Measurements from ENCODE around the gene TOR1A. TPM values are rescaled to one million over a fixed set of nuclear protein-coding genes. Genes with fewer than 3 reads are reported as not detected.

The TOR1A gene
- total RNA-seq, 5 donors from 2014 or later (not counting 1 experiment from before 2014, with no cell fraction given): 16.6 to 39.3 (median 34.1) TPM

GRCh38 chr9:129841071-129841470 is 17.1 kb upstream of the TOR1A start:
- Mint-ChIP-seq H3K27ac (peak overlapping the region; percentile 76 to 86), H3K4me3 (peak overlapping the region in 1 of 3 donors; percentile 97)
- POLR2A ChIA-PET: no interaction called here

DNA sequence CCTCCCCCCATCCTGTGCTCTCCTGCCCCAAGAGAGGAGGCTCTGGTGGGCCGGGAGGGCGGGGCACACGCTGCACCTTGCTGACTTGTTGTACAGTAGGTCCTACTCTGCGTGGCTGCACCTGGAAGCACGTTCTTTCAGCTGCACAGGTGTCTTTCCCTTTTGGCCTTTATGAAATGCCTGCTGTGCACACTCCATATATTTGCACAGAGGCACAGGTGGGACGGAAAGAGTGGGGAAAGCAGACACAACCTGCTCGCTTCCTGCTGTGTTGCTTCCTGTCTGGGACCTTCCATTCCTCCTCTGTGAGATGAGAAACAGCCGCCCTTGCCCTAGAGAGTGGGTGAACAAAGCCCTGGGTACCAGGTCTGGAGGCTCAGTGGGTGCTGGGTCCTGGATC is 16.1 kb upstream of the TOR1A start:
- DNase-seq (peak in 8 of 35 experiments; percentile 9 to 41 (median 14)), ATAC-seq (replicated peaks in 1 of 4) (no peak)
- Histone ChIP-seq H3K9me3 (no peaks in the 10 kb centered on the region), H3K4me1 (ENCODE audit: control insufficient read depth in 1 of 2, extremely low read depth in 1 of 2, insufficient read depth in 2 of 2, low read length in 2 of 2) (peaks cover 41 to 60% of the 10 kb centered on the region in 2 experiments), H3K27me3 (replicated peaks in 1 of 2; ENCODE audit: control insufficient read depth in 2 of 2, extremely low read depth in 1 of 2, insufficient read depth in 2 of 2, low read length in 1 of 2) (no peaks in the 10 kb centered on the region), H3K36me3 (ENCODE audit: control insufficient read depth in 2 of 2, extremely low read depth in 1 of 2, insufficient read depth in 1 of 2, low read length in 1 of 2) (peaks cover 5 to 7% of the 10 kb centered on the region in 2 donors), H3K27ac (ENCODE audit: low read length) (peak overlapping the region; percentile 60), H3K4me3 (ENCODE audit: control insufficient read depth in 1 of 2, extremely low read depth in 1 of 2, low read length in 1 of 2) (no peak overlapping the region)
- H3K27me3 Mint-ChIP-seq: no peaks in the 10 kb centered on the region
- no peaks in the 10 kb centered on the region for H3K9me3 Mint-ChIP-seq
- H3K27ac Mint-ChIP-seq: peak overlapping the region; percentile 84 to 86
- peak overlapping the region; percentile 25 to 97 (median 31) for H3K4me3 Mint-ChIP-seq
- ChIA-PET CTCF (no interaction called here), POLR2A (no interaction called here)
- H3K36me3 Mint-ChIP-seq: peaks cover 5% of the 10 kb centered on the region
- WGBS (ENCODE audit: insufficient coverage): 34% methylated on average over 6 of the region's 8 CpGs
- peaks cover 65 to 70% (median 67%) of the 10 kb centered on the region in 3 donors for H3K4me1 Mint-ChIP-seq

More at GRCh38 chr9:129841071-129841470, 17.1 kb upstream of the TOR1A start:
- Histone ChIP-seq H3K36me3 (ENCODE audit: control insufficient read depth in 2 of 2, extremely low read depth in 1 of 2, insufficient read depth in 1 of 2, low read length in 1 of 2) (peaks cover 5 to 7% of the 10 kb centered on the region in 2 donors), H3K4me3 (ENCODE audit: control insufficient read depth in 1 of 2, extremely low read depth in 1 of 2, low read length in 1 of 2) (no peak overlapping the region), H3K27me3 (replicated peaks in 1 of 2; ENCODE audit: control insufficient read depth in 2 of 2, extremely low read depth in 1 of 2, insufficient read depth in 2 of 2, low read length in 1 of 2) (no peaks in the 10 kb centered on the region), H3K4me1 (ENCODE audit: control insufficient read depth in 1 of 2, extremely low read depth in 1 of 2, insufficient read depth in 2 of 2, low read length in 2 of 2) (peaks cover 45 to 60% of the 10 kb centered on the region in 2 experiments), H3K27ac (ENCODE audit: low read length) (no peak overlapping the region), H3K9me3 (no peaks in the 10 kb centered on the region)
- WGBS (ENCODE audit: insufficient coverage): no CpG with 5 or more reads among the region's 4 CpGs
- no peak for DNase-seq
- peaks cover 70 to 74% (median 72%) of the 10 kb centered on the region in 3 donors for H3K4me1 Mint-ChIP-seq
- H3K27me3 Mint-ChIP-seq: no peaks in the 10 kb centered on the region
- H3K9me3 Mint-ChIP-seq: no peaks in the 10 kb centered on the region
- peaks cover 5% of the 10 kb centered on the region for H3K36me3 Mint-ChIP-seq
- CTCF ChIA-PET: interaction anchor here in 1 of 2 donors (0.5 kb wide), 1 partner anchor 83 kb away, joined by 4 read pairs; no protein-coding TSS in a partner anchor
- no peak for ATAC-seq (replicated peaks in 1 of 4)

DNA sequence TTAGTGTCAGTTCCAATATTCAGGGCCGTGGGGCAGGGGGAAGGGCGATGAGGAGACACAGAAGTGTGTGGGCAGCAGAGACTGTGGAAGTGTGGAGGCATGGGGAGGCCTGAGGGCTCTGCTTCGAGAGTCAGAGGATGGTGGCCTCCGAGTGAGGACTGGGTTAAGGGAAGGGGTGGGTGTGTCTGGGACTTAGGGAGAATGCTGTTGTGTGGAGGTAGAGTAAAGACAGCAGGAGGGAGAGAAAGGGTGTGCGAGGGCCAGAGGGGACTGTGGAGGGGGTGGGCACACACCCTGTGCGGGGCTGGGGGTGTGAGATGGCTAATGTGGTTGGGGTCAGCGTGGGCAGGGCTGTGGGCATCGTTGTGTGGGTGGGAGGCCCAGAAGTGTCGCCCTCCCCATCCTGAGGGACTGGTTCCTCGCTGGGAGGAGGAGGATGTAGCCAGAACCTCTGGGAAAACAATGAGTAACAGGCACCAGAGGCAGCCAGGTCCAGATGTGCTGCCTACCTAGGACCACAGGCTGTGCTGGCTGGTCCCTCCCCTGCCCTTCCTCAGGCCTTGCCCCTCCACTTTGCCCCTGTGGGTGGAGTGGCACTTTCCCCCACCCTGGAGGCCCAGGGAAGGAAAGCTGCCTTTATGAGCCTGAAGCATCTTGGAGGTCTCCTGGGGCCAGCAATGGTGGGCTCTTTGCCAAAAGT is 15.5 kb upstream of the TOR1A start:
- ATAC-seq (replicated peaks in 1 of 4): no peak
- ChIA-PET CTCF (interaction anchor here in 1 of 2 donors (0.8 kb wide), 1 partner anchor 46 kb away, joined by 3 read pairs; no protein-coding TSS in a partner anchor), POLR2A (no interaction called here)
- H3K27me3 ChIP-seq (replicated peaks in 1 of 2; ENCODE audit: control insufficient read depth in 2 of 2, extremely low read depth in 1 of 2, insufficient read depth in 2 of 2, low read length in 1 of 2): no peaks in the 10 kb centered on the region
- H3K4me3 ChIP-seq (ENCODE audit: control insufficient read depth in 1 of 2, extremely low read depth in 1 of 2, low read length in 1 of 2): no peak overlapping the region
- peak overlapping the region; percentile 60 for H3K27ac ChIP-seq (ENCODE audit: low read length)
- Mint-ChIP-seq H3K9me3 (no peaks in the 10 kb centered on the region), H3K36me3 (peaks cover 5% of the 10 kb centered on the region), H3K27me3 (no peaks in the 10 kb centered on the region), H3K4me3 (peak overlapping the region; percentile 61 to 97 (median 68)), H3K27ac (peak overlapping the region; percentile 91 to 94), H3K4me1 (peaks cover 63 to 72% (median 71%) of the 10 kb centered on the region in 3 donors)
- H3K36me3 ChIP-seq (ENCODE audit: control insufficient read depth in 2 of 2, extremely low read depth in 1 of 2, insufficient read depth in 1 of 2, low read length in 1 of 2): peaks cover 5 to 7% of the 10 kb centered on the region in 2 donors
- no peaks in the 10 kb centered on the region for H3K9me3 ChIP-seq
- DNase-seq: no peak
- WGBS (ENCODE audit: insufficient coverage): 48% methylated on average over 7 of the region's 10 CpGs
- peaks cover 38 to 58% of the 10 kb centered on the region in 2 experiments for H3K4me1 ChIP-seq (ENCODE audit: control insufficient read depth in 1 of 2, extremely low read depth in 1 of 2, insufficient read depth in 2 of 2, low read length in 2 of 2)

DNA sequence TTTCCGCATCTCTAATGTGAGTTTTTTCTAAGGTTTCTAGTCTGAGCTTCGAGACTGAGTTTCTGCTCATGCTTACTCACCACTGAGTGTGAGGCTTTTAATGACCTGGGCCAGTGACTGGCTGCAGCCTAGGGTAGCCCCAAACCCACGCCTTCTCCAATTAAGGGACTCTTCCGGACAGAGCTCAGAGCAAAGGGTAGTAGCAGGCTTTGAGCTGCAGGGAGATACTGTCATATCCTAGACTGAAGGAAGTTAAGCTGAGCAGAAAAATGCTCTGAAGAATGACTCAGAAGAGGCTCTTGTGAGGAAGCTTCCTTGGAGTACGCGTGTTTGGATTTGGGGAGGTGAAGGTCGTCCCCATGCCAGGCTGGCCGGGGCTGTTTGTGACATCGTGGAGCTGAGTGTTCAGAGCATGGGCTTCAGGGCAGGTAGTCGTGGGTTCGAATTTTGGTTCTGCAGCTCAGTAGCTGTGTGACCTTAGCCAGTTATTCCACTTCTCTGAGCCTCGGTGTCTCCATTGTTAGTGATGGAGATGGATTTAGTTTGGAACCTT is 14.8 kb upstream of the TOR1A start:
- ChIA-PET CTCF (interaction anchor here in 1 of 2 donors (0.8 kb wide), 1 partner anchor 46 kb away, joined by 3 read pairs; no protein-coding TSS in a partner anchor), POLR2A (no interaction called here)
- Mint-ChIP-seq H3K9me3 (no peaks in the 10 kb centered on the region), H3K4me1 (peaks cover 70 to 79% (median 78%) of the 10 kb centered on the region in 3 donors), H3K27me3 (no peaks in the 10 kb centered on the region), H3K36me3 (peaks cover 5% of the 10 kb centered on the region), H3K27ac (peak overlapping the region; percentile 91 to 94), H3K4me3 (peak overlapping the region; percentile 61 to 97 (median 68))
- DNase-seq (peak in 1 of 35 experiments; percentile 32), ATAC-seq (replicated peaks in 1 of 4) (no peak)
- no peaks in the 10 kb centered on the region for H3K9me3 ChIP-seq
- H3K36me3 ChIP-seq (ENCODE audit: control insufficient read depth in 2 of 2, extremely low read depth in 1 of 2, insufficient read depth in 1 of 2, low read length in 1 of 2): peaks cover 5 to 7% of the 10 kb centered on the region in 2 donors
- H3K27me3 ChIP-seq (replicated peaks in 1 of 2; ENCODE audit: control insufficient read depth in 2 of 2, extremely low read depth in 1 of 2, insufficient read depth in 2 of 2, low read length in 1 of 2): no peaks in the 10 kb centered on the region
- 76% methylated on average over 9 of the region's 12 CpGs for WGBS (ENCODE audit: insufficient coverage)
- peak overlapping the region; percentile 60 for H3K27ac ChIP-seq (ENCODE audit: low read length)
- H3K4me3 ChIP-seq (ENCODE audit: control insufficient read depth in 1 of 2, extremely low read depth in 1 of 2, low read length in 1 of 2): peak overlapping the region in 1 of 2 donors; percentile 25
- peaks cover 45 to 62% of the 10 kb centered on the region in 2 experiments for H3K4me1 ChIP-seq (ENCODE audit: control insufficient read depth in 1 of 2, extremely low read depth in 1 of 2, insufficient read depth in 2 of 2, low read length in 2 of 2)

- peaks cover 2 to 25% of the 10 kb centered on the region in 2 donors for H3K36me3 ChIP-seq (ENCODE audit: control insufficient read depth in 2 of 2, extremely low read depth in 1 of 2, insufficient read depth in 1 of 2, low read length in 1 of 2)
- CTCF ChIA-PET: interaction anchor here (0.5 to 1.2 kb wide), 4 partner anchors 9 to 157 kb away, joined by 3 to 7 read pairs (median 4); no protein-coding TSS in a partner anchor
- Mint-ChIP-seq H3K9me3 (no peaks in the 10 kb centered on the region), H3K27ac (peak overlapping the region; percentile 94), H3K4me1 (peaks cover 68 to 75% (median 74%) of the 10 kb centered on the region in 3 donors), H3K4me3 (peak overlapping the region; percentile 94 to 97 (median 94)), H3K36me3 (peaks cover 12% of the 10 kb centered on the region), H3K27me3 (no peaks in the 10 kb centered on the region)
- peak overlapping the region; percentile 72 for H3K27ac ChIP-seq (ENCODE audit: low read length)
- peak overlapping the region; percentile 90 to 91 for H3K4me3 ChIP-seq (ENCODE audit: control insufficient read depth in 1 of 2, extremely low read depth in 1 of 2, low read length in 1 of 2)
- H3K4me1 ChIP-seq (ENCODE audit: control insufficient read depth in 1 of 2, extremely low read depth in 1 of 2, insufficient read depth in 2 of 2, low read length in 2 of 2): peaks cover 39 to 65% of the 10 kb centered on the region in 2 experiments
- ATAC-seq (replicated peaks in 1 of 4) (no peak), DNase-seq (peak in 31 of 35 experiments; percentile 19 to 64 (median 39))
- no peaks in the 10 kb centered on the region for H3K27me3 ChIP-seq (replicated peaks in 1 of 2; ENCODE audit: control insufficient read depth in 2 of 2, extremely low read depth in 1 of 2, insufficient read depth in 2 of 2, low read length in 1 of 2)
- WGBS (ENCODE audit: insufficient coverage): 29% methylated on average over 11 of the region's 16 CpGs
- H3K9me3 ChIP-seq: no peaks in the 10 kb centered on the region
- POLR2A ChIA-PET: interaction anchor here in 1 of 2 donors (0.5 to 1.0 kb wide), 3 partner anchors 14 to 214 kb away, joined by 3 to 6 read pairs (median 6); no protein-coding TSS in a partner anchor
Observed at GRCh38 chr9:129836311-129837007, 12.5 kb upstream of the TOR1A start.

GRCh38 chr9:129835860-129836223 is 11.9 kb upstream of the TOR1A start:
- Histone ChIP-seq H3K27ac (ENCODE audit: low read length) (peak overlapping the region; percentile 72), H3K27me3 (replicated peaks in 1 of 2; ENCODE audit: control insufficient read depth in 2 of 2, extremely low read depth in 1 of 2, insufficient read depth in 2 of 2, low read length in 1 of 2) (no peaks in the 10 kb centered on the region), H3K36me3 (ENCODE audit: control insufficient read depth in 2 of 2, extremely low read depth in 1 of 2, insufficient read depth in 1 of 2, low read length in 1 of 2) (peaks cover 8 to 29% of the 10 kb centered on the region in 2 donors), H3K4me3 (ENCODE audit: control insufficient read depth in 1 of 2, extremely low read depth in 1 of 2, low read length in 1 of 2) (peak overlapping the region; percentile 90 to 91), H3K9me3 (no peaks in the 10 kb centered on the region), H3K4me1 (ENCODE audit: control insufficient read depth in 1 of 2, extremely low read depth in 1 of 2, insufficient read depth in 2 of 2, low read length in 2 of 2) (peaks cover 38 to 62% of the 10 kb centered on the region in 2 experiments)
- WGBS (ENCODE audit: insufficient coverage): 0% methylated on average over 10 of the region's 19 CpGs
- ChIA-PET POLR2A (interaction anchor here (0.5 to 0.6 kb wide), 3 partner anchors 15 to 744 kb away, joined by 4 to 6 read pairs (median 6); partner anchors contain the start of gene FUBP3 (in 1 of the 2)), CTCF (interaction anchor here in 1 of 2 donors (0.6 kb wide), 1 partner anchor 121 kb away, joined by 4 read pairs; no protein-coding TSS in a partner anchor)
- ATAC-seq (replicated peaks in 1 of 4) (no peak), DNase-seq (peak in 2 of 35 experiments; percentile 6 to 38)
- H3K36me3 Mint-ChIP-seq: peaks cover 13% of the 10 kb centered on the region
- no peaks in the 10 kb centered on the region for H3K9me3 Mint-ChIP-seq
- peak overlapping the region; percentile 94 to 97 (median 94) for H3K4me3 Mint-ChIP-seq
- H3K4me1 Mint-ChIP-seq: peaks cover 63 to 68% (median 68%) of the 10 kb centered on the region in 3 donors
- H3K27me3 Mint-ChIP-seq: no peaks in the 10 kb centered on the region
- peak overlapping the region; percentile 94 for H3K27ac Mint-ChIP-seq

Data from T-cell (primary cell).